SK-N-DZ (cell line): Measurements from ENCODE around the gene MUC15.

ENCODE experiments used
- DNase-seq: peaks from one replicate; pipeline ENCODE4 v3.0.0-alpha.2; 2015; ENCODE audit warnings: low spot score

MUC15 gene

GRCh38 chr11:26575946-26576345 lies 3.9 kb upstream of the MUC15 start:
- no peak for DNase-seq

- no peak for DNase-seq
Measured at GRCh38 chr11:26573896-26574295, 1.8 kb upstream of the MUC15 start.

GRCh38 chr11:26572770-26573402 lies 823 bp upstream of the MUC15 start:
- DNase-seq = no peak

GRCh38 chr11:26569646-26570045 lies 2.4 kb downstream of the MUC15 start:
- DNase-seq = no peak

GRCh38 chr11:26558190-26558589 lies 13.9 kb downstream of the MUC15 start:
- DNase-seq = no peak

GRCh38 chr11:26557666-26558065 lies 14.4 kb downstream of the MUC15 start:
- DNase-seq = no peak

GRCh38 chr11:26556582-26556981 lies 15.5 kb downstream of the MUC15 start:
- DNase-seq = no peak

- DNase-seq = no peak
Measured at GRCh38 chr11:26554455-26554854, 17.6 kb downstream of the MUC15 start.

GRCh38 chr11:26553182-26553581 lies 18.9 kb downstream of the MUC15 start:
- no peak for DNase-seq

- DNase-seq = no peak
Measured at GRCh38 chr11:26551186-26551801, 20.8 kb downstream of the MUC15 start.

- no peak for DNase-seq
Measured at GRCh38 chr11:26550022-26550421, 22.0 kb downstream of the MUC15 start.

- no peak for DNase-seq
Measured at GRCh38 chr11:26549176-26549575, 22.9 kb downstream of the MUC15 start.

GRCh38 chr11:26541870-26542269 lies 30.2 kb downstream of the MUC15 start:
- DNase-seq = peak; percentile 24

GRCh38 chr11:26539517-26539916 lies 32.5 kb downstream of the MUC15 start:
- no peak for DNase-seq

- no peak for DNase-seq
Measured at GRCh38 chr11:26537341-26537740, 34.7 kb downstream of the MUC15 start.

GRCh38 chr11:26527685-26528084 lies 44.4 kb downstream of the MUC15 start:
- DNase-seq = no peak

- peak; percentile 26 for DNase-seq
Measured at GRCh38 chr11:26522912-26523610, 49.0 kb downstream of the MUC15 start.

- DNase-seq = no peak
Measured at GRCh38 chr11:26519469-26519868, 52.6 kb downstream of the MUC15 start.

GRCh38 chr11:26512196-26512595 lies 59.9 kb downstream of the MUC15 start:
- DNase-seq = no peak

GRCh38 chr11:26510756-26511155 lies 61.3 kb downstream of the MUC15 start:
- DNase-seq = no peak

GRCh38 chr11:26510164-26510563 lies 61.9 kb downstream of the MUC15 start:
- no peak for DNase-seq
